VCaP (cell line): ENCODE results near the gene SLFNL1.

Experiments
- H3K27ac ChIP-seq: fragments of 450-650 bp; 2 replicates; pipeline ENCODE4 v1.5.1; 2017
- TF ChIP-seq, protein P1 (sequence below): fragments of 450-650 bp; conservative IDR thresholded peaks from 2 replicates; pipeline ENCODE4 v1.5.1; 2017; ENCODE audit warnings: mild to moderate bottlenecking, moderate library complexity

Gene SLFNL1

DNA sequence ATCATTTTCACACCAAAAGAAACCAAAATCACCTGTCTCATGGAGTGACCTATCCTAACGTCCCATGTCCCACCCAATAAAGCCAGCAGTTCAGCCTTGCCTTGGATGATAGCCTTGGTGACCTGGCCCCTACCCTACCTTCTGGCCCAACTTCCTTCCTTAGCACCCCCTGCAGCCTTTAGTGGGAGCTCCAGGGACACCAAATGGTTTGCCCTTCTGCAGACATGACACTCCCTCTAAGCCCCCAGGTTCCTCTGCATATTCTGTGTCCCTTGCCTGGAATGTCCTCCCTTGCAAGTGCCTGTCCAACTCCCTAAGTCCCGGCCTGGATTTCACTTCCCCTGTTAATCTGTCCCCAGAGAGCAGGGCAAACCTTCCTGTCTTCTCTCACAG, 2.2 kb downstream of the SLFNL1 start:
- TF ChIP-seq, protein P1, sequence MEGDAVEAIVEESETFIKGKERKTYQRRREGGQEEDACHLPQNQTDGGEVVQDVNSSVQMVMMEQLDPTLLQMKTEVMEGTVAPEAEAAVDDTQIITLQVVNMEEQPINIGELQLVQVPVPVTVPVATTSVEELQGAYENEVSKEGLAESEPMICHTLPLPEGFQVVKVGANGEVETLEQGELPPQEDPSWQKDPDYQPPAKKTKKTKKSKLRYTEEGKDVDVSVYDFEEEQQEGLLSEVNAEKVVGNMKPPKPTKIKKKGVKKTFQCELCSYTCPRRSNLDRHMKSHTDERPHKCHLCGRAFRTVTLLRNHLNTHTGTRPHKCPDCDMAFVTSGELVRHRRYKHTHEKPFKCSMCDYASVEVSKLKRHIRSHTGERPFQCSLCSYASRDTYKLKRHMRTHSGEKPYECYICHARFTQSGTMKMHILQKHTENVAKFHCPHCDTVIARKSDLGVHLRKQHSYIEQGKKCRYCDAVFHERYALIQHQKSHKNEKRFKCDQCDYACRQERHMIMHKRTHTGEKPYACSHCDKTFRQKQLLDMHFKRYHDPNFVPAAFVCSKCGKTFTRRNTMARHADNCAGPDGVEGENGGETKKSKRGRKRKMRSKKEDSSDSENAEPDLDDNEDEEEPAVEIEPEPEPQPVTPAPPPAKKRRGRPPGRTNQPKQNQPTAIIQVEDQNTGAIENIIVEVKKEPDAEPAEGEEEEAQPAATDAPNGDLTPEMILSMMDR: no peak
- no peak overlapping the region for H3K27ac ChIP-seq

DNA sequence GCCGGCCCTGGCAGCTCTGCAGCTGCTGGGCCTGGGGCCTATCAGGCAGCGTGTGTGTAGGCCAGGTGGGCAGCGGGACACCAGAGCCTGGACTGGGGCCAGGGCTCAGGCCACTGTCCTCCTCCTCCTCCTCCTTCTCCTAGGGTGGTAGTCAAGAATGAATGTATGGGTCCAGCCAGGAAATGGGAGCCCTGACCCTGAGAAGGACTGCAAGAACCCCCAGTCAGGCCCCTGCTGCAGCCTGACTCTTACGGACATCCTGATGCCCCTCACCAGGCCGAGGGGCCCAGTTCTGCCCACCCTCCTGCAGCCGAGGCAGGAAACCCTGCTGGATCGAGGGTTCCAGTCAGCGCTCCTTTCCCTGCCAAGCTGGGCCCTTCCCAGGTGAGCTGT, 3.5 kb downstream of the SLFNL1 start:
- TF ChIP-seq, protein P1: no peak
- no peak overlapping the region for H3K27ac ChIP-seq

DNA sequence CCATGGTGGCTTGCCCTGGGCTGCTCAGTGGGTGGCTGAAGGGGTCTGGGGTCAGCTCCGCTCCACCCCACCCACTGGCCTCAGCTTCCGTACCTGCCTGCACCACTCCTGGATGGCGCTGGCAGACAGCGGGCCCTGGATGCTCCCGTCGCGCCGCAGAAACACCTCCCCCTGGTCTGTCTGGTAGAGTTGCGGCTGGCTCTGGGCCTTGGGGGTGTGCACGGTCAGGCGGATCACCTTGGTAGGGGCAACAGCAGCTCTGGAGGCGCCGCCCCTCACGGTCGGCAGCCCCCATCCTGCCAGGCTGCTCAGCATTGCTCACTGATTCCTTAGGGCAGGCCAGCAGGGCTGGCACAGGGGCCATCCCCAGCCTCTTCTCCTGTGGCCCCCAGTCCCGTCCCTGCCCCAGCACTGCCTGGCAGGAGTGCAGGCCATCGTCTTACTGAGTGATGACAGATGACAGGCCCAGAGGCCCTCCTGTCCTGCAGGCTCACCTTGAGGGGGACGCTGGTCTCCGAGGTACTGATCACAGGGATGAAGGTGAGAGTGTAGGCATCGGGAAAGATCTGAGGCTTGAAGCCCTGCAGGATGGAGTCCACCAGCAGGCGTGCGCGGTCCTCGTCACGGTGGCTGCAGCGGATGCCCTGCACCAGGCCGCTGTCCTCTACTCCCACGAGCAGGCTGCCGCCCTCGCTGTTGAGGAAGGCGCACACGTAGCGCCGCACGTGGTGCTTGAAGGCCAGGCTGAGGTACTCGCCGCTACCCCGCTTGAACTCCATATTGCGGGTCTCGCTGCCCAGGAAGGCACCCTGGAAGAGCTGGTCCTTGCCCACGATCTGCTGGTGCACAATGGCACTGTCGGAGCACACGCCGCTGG, 4.1 kb downstream of the SLFNL1 start:
- TF ChIP-seq, protein P1: no peak
- H3K27ac ChIP-seq: no peak overlapping the region

DNA sequence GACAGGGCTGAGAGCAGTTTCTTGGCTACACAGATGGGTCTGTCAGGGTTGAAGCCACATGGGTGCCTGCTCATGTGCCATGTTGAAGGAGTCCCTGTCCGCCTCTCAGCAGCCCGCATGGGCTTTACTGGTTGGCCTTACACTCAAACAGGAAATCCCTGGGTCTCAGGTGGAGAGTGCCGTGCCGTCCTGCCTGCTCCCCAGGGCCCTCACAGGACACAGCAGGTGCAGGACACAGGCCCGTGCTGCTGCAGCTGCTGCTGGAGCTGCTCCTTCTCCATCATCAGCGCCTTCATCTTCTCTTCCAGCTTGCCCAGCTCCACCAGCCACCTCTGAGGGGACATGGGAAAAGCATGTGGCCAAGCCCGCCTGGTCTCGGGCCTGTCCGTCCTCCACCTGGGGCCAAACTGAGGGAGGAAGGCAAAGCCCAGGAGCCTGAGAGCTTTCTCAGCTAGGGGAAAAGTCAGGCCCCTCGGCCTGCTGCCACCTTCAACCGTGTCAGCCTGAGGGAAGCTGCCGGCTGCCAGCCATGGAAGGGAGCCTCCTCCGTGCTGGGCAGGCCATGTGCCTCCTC, 5.5 kb downstream of the SLFNL1 start:
- TF ChIP-seq, protein P1: no peak
- H3K27ac ChIP-seq: no peak overlapping the region

DNA sequence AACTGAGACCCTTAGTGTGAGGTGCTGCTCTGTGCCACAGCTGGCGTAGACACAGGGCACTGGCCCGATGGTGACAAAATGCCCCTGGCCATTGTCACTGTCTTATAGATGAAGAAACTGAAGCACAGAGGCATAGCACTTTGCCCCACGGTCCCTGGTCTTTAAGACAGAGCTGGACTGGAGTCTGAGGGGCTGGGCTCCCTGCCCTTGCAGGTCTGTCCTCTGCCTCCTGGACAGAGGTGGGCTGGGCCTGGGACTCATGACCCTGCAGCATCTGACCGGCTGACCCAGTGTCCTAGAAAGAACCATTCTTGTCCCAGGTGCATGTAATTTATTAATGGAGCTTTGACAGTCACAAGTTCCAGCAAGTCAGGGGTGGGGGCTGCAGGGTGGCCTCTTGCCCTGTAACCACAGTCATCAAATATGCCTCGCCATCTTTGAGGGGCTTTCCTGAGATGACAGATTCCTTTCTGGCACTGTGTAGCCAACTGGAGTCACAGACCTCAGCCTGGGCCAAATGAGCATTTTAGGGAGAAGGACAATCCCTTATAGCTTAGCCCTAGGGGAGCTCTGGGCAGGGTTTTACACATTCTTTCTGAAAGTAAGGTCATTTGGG, 6.1 kb downstream of the SLFNL1 start:
- H3K27ac ChIP-seq: no peak overlapping the region
- TF ChIP-seq, protein P1: no peak

DNA sequence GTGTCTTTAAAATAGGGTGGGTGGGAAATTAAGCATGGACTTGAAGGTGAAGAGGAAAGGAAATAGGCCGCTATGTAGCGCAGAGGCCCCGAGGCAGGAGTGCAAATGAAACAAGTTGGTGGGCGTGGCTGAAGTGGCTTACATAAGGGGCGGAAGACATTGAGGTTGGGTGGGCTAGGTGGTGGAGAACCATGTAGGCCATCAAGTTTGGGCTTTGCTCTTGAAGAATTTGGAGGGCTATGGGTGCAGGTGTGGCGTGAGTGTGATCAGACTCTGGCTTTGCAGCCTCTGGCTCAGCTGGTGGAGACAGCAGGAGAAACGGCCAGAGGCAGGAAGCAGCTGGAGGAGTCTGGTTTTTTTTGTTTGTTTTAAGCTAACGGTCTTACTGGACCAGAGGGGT, 6.7 kb downstream of the SLFNL1 start:
- TF ChIP-seq, protein P1: no peak
- no peak overlapping the region for H3K27ac ChIP-seq

DNA sequence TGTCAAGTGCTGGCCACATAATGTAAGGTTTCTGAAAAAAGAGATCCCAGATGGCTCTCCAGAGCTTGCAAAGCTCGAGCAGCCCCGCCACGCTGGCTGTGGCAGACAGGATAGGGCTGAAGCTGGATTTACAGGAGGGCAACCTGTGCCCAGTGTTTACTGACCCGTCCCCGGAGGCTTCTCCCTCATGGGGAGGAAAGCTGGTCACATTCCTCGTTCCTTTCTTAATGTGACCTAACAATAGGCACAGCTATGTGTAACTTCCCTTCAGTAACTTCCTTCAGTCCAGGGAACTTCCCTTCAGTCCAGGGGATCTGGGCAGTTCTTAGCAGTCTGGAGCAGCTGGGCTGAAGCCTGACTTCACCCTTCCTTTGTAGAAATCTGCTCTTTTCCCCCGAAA, 7.7 kb downstream of the SLFNL1 start:
- TF ChIP-seq, protein P1: no peak
- H3K27ac ChIP-seq: no peak overlapping the region
